ENCODE results near the gene PLS3. TPM values are rescaled to one million over a fixed set of nuclear protein-coding genes. Genes with fewer than 3 reads are reported as not detected.

The PLS3 gene
- total RNA-seq, 1 experiment from 2014 or later, result 88.2 TPM

GRCh38 chrX:115689931-115690330 lies 129.0 kb downstream of the PLS3 start:
- no peak for TF ChIP-seq CTCF (conservative IDR thresholded peaks at IDR 0.05; ENCODE audit: low read depth, low read length)
- no peak for TF ChIP-seq EZH2 (IDR thresholded peaks at IDR 0.05; ENCODE audit: borderline replicate concordance, low read depth, low read length, poor library complexity, severe bottlenecking)
- Histone ChIP-seq H3K36me3 (ENCODE audit: insufficient read depth, low read length, poor library complexity, severe bottlenecking) (no peaks in the 10 kb centered on the region), H3K27me3 (replicated peaks; ENCODE audit: insufficient read depth, low read depth, low read length, poor library complexity) (peaks cover 9% of the 10 kb centered on the region), H3K4me3 (ENCODE audit: low read depth, low read length, poor library complexity, severe bottlenecking) (no peak overlapping the region), H3K4me1 (ENCODE audit: insufficient read depth, low read length, poor library complexity, severe bottlenecking) (no peaks in the 10 kb centered on the region), H3K27ac (ENCODE audit: low read depth, low read length, poor library complexity, severe bottlenecking) (no peak overlapping the region), H3K9me3 (ENCODE audit: low read depth, low read length, poor library complexity, severe bottlenecking) (no peaks in the 10 kb centered on the region)
- no TSS peak for BruUV-seq (replicated peaks)
- intact Hi-C loops (cut with micrococcal nuclease; ENCODE audit: unreplicated experiment), result loop anchor here (2.0 to 5.0 kb wide), 2 partner anchors 39 to 358 kb away; no protein-coding TSS in a partner anchor
- DNase-seq (ENCODE audit: low spot score), result no peak
- ChIA-PET POLR2A (ENCODE audit: low non-redundant PET) (no interaction called here), CTCF (no interaction called here)

- Histone ChIP-seq H3K9me3 (ENCODE audit: low read depth, low read length, poor library complexity, severe bottlenecking) (no peaks in the 10 kb centered on the region), H3K4me1 (ENCODE audit: insufficient read depth, low read length, poor library complexity, severe bottlenecking) (no peaks in the 10 kb centered on the region), H3K27me3 (replicated peaks; ENCODE audit: insufficient read depth, low read depth, low read length, poor library complexity) (peaks cover 15% of the 10 kb centered on the region), H3K4me3 (ENCODE audit: low read depth, low read length, poor library complexity, severe bottlenecking) (no peak overlapping the region), H3K36me3 (ENCODE audit: insufficient read depth, low read length, poor library complexity, severe bottlenecking) (no peaks in the 10 kb centered on the region), H3K27ac (ENCODE audit: low read depth, low read length, poor library complexity, severe bottlenecking) (no peak overlapping the region)
- no TSS peak for BruUV-seq (replicated peaks)
- ChIA-PET POLR2A (ENCODE audit: low non-redundant PET) (no interaction called here), CTCF (interaction anchor here (0.6 to 1.4 kb wide), 4 partner anchors 9 to 29 kb away, joined by 3 to 8 read pairs (median 4); no protein-coding TSS in a partner anchor)
- TF ChIP-seq CTCF (conservative IDR thresholded peaks at IDR 0.05; ENCODE audit: low read depth, low read length), result peak; percentile 88
- TF ChIP-seq EZH2 (IDR thresholded peaks at IDR 0.05; ENCODE audit: borderline replicate concordance, low read depth, low read length, poor library complexity, severe bottlenecking), result no peak
- peak; percentile 84 for DNase-seq (ENCODE audit: low spot score)
- intact Hi-C loops (cut with micrococcal nuclease; ENCODE audit: unreplicated experiment), result loop anchor here (2.0 to 5.0 kb wide), 2 partner anchors 40 to 358 kb away; no protein-coding TSS in a partner anchor
Observed at GRCh38 chrX:115690511-115691216, 129.7 kb downstream of the PLS3 start.

GRCh38 chrX:115693476-115693875 lies 132.5 kb downstream of the PLS3 start:
- Histone ChIP-seq H3K9me3 (ENCODE audit: low read depth, low read length, poor library complexity, severe bottlenecking) (no peaks in the 10 kb centered on the region), H3K27me3 (replicated peaks; ENCODE audit: insufficient read depth, low read depth, low read length, poor library complexity) (peaks cover 18% of the 10 kb centered on the region), H3K36me3 (ENCODE audit: insufficient read depth, low read length, poor library complexity, severe bottlenecking) (no peaks in the 10 kb centered on the region), H3K27ac (ENCODE audit: low read depth, low read length, poor library complexity, severe bottlenecking) (no peak overlapping the region), H3K4me3 (ENCODE audit: low read depth, low read length, poor library complexity, severe bottlenecking) (no peak overlapping the region), H3K4me1 (ENCODE audit: insufficient read depth, low read length, poor library complexity, severe bottlenecking) (no peaks in the 10 kb centered on the region)
- ChIA-PET CTCF (interaction anchor here (0.6 kb wide), 1 partner anchor 10 kb away, joined by 3 read pairs; no protein-coding TSS in a partner anchor), POLR2A (ENCODE audit: low non-redundant PET) (no interaction called here)
- BruUV-seq (replicated peaks), result no TSS peak
- no peak for DNase-seq (ENCODE audit: low spot score)
- intact Hi-C loops (cut with micrococcal nuclease; ENCODE audit: unreplicated experiment), result loop anchor here (5.0 kb wide), 1 partner anchor 361 kb away; no protein-coding TSS in a partner anchor
- TF ChIP-seq EZH2 (IDR thresholded peaks at IDR 0.05; ENCODE audit: borderline replicate concordance, low read depth, low read length, poor library complexity, severe bottlenecking) (no peak), CTCF (conservative IDR thresholded peaks at IDR 0.05; ENCODE audit: low read depth, low read length) (no peak)

Measured in A673 (cell line).